ENCODE data around the gene CREB3L4. TPM values are rescaled to one million over a fixed set of nuclear protein-coding genes. Genes with fewer than 3 reads are reported as not detected.

CREB3L4 gene
- total and polyA plus RNA-seq, 2 of the 13 experiments (the other 11 are each of a cell fraction or from before 2014, with no cell fraction given) = 9.9 to 18.7 TPM

DNA sequence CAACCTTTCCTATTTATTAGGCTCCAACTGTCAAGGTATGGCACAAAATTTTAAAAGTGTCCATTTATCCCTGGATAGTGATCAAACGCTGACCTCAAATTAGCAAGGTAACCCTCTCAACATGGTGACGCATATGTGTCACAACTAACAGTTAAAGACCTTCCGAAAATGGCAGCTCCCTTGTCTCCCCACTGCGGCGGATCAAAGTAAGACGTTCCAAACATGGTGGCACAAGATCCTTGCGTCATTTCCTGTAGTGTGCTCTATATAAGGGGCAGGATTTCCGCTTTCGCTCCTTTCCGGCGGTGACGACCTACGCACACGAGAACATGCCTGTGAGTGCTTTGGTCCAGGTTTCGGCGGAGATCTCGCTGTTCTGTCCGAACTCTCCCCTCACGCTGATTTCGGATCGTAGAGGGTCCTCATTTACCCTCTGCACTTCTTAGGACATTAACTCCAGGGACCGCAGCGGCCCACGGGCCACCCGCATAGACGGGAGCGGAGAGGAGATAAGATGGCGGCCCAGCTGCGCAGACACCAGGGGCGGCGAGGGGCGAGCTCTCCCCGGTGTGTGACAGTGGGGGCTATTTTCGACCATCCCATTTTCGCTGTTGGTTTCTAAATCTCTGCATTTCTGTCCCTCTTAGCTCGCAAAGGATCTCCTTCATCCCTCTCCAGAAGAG, 22.9 kb downstream of the CREB3L4 start, which contains the start of gene RPS27 (continued):
- peak; percentile 100 for TF ChIP-seq POLR2AphosphoS5 (IDR thresholded peaks at IDR 0.05; ENCODE audit: low read depth, low read length)
- no peak for TF ChIP-seq CBX2 (IDR thresholded peaks at IDR 0.05; ENCODE audit: low read depth, low read length)
- no peak for TF ChIP-seq CBX2 (CRISPR knock-in tag; IDR thresholded peaks at IDR 0.05; ENCODE audit: low read depth)
- 0 out of 2 replicates have a peak, but pooled peaks have one; percentile 28 for TF ChIP-seq ZNF224 (CRISPR knock-in tag; IDR thresholded peaks at IDR 0.05)
- peak; percentile 99 for TF ChIP-seq ELF3 (CRISPR knock-in tag; IDR thresholded peaks at IDR 0.05)
- TF ChIP-seq FOSL1 (CRISPR knock-in tag; IDR thresholded peaks at IDR 0.05; ENCODE audit: borderline replicate concordance) = no peak
- TF ChIP-seq ZNF644 (CRISPR knock-in tag; IDR thresholded peaks at IDR 0.05; ENCODE audit: low read depth) = peak; percentile 46; the same call in 1 of the 2 replicates
- peak; percentile 50; the same call in 1 of the 2 replicates for TF ChIP-seq ZNF451 (CRISPR knock-in tag; IDR thresholded peaks at IDR 0.05)
- no peak; the same call in 1 of the 2 replicates for TF ChIP-seq TBX2 (CRISPR knock-in tag; IDR thresholded peaks at IDR 0.05; ENCODE audit: borderline replicate concordance)
- peak; percentile 49; the same call in 1 of the 2 replicates for TF ChIP-seq ISL2 (CRISPR knock-in tag; IDR thresholded peaks at IDR 0.05)
- TF ChIP-seq ZNF10 (CRISPR knock-in tag; IDR thresholded peaks at IDR 0.05; ENCODE audit: borderline replicate concordance, low read depth) = no peak
- no peak for TF ChIP-seq PRDM15 (CRISPR knock-in tag; IDR thresholded peaks at IDR 0.05)
- TF ChIP-seq, protein P1, sequence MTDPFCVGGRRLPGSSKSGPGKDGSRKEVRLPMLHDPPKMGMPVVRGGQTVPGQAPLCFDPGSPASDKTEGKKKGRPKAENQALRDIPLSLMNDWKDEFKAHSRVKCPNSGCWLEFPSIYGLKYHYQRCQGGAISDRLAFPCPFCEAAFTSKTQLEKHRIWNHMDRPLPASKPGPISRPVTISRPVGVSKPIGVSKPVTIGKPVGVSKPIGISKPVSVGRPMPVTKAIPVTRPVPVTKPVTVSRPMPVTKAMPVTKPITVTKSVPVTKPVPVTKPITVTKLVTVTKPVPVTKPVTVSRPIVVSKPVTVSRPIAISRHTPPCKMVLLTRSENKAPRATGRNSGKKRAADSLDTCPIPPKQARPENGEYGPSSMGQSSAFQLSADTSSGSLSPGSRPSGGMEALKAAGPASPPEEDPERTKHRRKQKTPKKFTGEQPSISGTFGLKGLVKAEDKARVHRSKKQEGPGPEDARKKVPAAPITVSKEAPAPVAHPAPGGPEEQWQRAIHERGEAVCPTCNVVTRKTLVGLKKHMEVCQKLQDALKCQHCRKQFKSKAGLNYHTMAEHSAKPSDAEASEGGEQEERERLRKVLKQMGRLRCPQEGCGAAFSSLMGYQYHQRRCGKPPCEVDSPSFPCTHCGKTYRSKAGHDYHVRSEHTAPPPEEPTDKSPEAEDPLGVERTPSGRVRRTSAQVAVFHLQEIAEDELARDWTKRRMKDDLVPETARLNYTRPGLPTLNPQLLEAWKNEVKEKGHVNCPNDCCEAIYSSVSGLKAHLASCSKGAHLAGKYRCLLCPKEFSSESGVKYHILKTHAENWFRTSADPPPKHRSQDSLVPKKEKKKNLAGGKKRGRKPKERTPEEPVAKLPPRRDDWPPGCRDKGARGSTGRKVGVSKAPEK (CRISPR knock-in tag; IDR thresholded peaks at IDR 0.05; ENCODE audit: borderline replicate concordance) = no peak
- TF ChIP-seq ARNTL (CRISPR knock-in tag; IDR thresholded peaks at IDR 0.05) = peak; percentile 66; the same call in 1 of the 2 replicates
- no peak; the same call in 1 of the 2 replicates for TF ChIP-seq ZNF460 (CRISPR knock-in tag; IDR thresholded peaks at IDR 0.05; ENCODE audit: borderline replicate concordance)
- TF ChIP-seq MBD4 (IDR thresholded peaks at IDR 0.05; ENCODE audit: borderline replicate concordance, low read length) = no peak
- TF ChIP-seq, protein P2, sequence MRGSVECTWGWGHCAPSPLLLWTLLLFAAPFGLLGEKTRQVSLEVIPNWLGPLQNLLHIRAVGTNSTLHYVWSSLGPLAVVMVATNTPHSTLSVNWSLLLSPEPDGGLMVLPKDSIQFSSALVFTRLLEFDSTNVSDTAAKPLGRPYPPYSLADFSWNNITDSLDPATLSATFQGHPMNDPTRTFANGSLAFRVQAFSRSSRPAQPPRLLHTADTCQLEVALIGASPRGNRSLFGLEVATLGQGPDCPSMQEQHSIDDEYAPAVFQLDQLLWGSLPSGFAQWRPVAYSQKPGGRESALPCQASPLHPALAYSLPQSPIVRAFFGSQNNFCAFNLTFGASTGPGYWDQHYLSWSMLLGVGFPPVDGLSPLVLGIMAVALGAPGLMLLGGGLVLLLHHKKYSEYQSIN (CRISPR knock-in tag; IDR thresholded peaks at IDR 0.05; ENCODE audit: borderline replicate concordance) = no peak
- TF ChIP-seq SRSF1 (optimal IDR thresholded peaks at IDR 0.05; ENCODE audit: low read depth, low read length) = peak; percentile 92
- no peak; the same call in 1 of the 2 replicates for TF ChIP-seq SP2 (CRISPR knock-in tag; IDR thresholded peaks at IDR 0.05)
- TF ChIP-seq ZBTB33 (CRISPR knock-in tag; IDR thresholded peaks at IDR 0.05) = no peak; the same call in 1 of the 2 replicates

Data from HepG2 (cell line).